Activated CD8-positive, alpha-beta memory T cell treated with anti-CD3 and anti-CD28 coated beads, Interleukin-2, amount 50 U/mL, for 48 hours (primary cell): ENCODE data around the gene GDPD5.
A peak's percentile ranks its signal among the peaks of the same experiment; 100 is the strongest.
"Not testable (repeated sequence)": the region's sequence is repeated elsewhere in the genome, so short reads cannot be mapped to it uniquely, and the experiment has no call there.

Experiments used
- DNase-seq: peaks from one replicate; pipeline ENCODE4 v3.0.0-alpha.2; 2020

GDPD5 gene

DNA sequence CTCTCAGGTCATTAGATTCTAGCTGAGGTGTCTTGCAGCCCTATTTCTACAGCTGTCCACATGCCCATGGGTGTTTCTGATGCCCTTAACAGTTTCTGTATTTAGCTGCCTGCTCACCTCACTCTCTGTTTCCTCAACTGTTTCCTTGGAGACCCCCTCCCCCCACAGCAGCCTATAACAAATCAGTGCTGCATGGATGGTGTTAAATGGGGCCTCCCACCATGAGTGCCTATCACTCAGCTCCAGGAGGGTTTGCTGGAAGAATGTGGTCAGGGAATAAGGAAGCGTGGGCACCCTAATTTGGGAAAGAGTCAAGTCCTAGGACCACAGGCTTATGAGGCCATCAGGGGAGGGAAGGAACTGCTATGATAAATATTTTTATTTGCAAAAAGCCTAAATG, 101.3 kb downstream of the GDPD5 start:
- no peak for DNase-seq

GRCh38 chr11:75423721-75424120, 102.0 kb downstream of the GDPD5 start:
- no peak for DNase-seq

DNA sequence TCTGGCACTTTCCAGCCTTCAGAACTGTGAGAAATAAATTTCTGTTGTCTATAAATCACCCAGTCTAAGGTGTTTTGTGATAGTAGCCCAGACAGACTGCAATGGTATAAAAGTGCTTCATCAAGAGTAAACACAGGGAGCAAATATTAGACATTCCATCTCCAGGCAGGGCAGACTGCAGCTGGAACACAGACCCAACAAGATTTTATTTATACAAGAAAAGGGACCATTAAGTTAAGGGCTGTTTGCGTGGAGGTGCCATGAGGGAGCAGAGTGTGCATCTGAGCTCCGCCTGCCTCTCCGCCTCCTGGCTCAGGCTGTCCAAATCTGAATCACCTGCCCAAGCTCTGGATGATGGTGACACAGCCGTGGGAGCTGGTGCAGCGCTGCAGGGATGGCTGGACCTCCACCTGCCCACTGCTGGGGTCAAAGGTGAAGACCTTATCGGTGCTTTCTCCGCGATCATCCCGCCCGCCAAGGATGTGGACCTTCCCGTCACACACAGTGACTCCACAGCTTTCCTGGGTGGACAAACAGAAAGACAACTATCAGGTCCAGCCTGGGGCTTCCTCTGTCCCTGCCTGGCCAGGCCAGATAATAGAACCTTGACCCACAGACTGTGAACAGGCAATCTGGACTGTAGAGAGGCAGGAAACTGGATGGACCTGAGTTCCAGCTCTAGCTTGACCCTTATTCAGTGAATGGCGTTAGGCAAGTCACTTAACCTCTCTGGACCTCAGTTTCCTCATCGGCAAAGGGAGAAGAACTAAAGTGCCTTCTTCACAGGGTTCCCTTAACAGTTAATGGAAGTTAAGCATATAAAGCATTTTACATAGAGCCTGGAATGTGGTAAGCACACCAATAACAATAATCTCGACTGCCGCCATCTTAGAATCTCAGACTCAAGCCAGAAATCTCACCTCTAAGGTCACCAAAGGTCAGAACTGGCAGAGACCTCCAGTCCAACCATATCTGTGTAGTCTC, 103.2 kb downstream of the GDPD5 start:
- DNase-seq, result no peak

GRCh38 chr11:75421902-75422247, 103.9 kb downstream of the GDPD5 start:
- no peak for DNase-seq

DNA sequence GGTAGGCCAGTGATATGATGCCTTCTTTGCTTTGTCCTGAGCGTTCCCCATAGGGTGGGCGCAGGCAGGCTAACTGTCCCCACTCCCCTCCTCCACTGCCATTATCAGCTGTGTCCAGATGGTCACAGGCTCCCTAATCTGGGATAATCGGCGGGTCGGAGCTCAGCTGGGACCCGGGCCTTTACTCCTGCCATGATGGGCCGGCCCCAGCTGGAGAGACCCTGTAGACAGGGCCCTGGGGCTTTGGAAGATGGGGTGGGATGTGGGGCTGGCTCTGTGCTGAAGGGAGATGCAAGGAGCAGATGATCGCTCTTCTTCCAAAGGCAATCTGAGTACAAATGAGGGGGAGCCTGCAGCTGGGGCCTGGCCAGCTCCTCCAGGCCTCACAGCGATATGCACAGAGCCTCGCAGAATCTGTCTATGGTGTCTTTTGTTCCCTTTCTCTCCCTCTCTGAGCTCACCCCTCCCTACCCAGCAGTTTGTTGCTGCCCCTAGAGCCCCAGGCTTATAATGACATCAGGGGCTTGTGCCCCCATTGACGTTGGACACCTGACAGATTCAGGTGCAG, 104.6 kb downstream of the GDPD5 start:
- DNase-seq, result no peak

DNA sequence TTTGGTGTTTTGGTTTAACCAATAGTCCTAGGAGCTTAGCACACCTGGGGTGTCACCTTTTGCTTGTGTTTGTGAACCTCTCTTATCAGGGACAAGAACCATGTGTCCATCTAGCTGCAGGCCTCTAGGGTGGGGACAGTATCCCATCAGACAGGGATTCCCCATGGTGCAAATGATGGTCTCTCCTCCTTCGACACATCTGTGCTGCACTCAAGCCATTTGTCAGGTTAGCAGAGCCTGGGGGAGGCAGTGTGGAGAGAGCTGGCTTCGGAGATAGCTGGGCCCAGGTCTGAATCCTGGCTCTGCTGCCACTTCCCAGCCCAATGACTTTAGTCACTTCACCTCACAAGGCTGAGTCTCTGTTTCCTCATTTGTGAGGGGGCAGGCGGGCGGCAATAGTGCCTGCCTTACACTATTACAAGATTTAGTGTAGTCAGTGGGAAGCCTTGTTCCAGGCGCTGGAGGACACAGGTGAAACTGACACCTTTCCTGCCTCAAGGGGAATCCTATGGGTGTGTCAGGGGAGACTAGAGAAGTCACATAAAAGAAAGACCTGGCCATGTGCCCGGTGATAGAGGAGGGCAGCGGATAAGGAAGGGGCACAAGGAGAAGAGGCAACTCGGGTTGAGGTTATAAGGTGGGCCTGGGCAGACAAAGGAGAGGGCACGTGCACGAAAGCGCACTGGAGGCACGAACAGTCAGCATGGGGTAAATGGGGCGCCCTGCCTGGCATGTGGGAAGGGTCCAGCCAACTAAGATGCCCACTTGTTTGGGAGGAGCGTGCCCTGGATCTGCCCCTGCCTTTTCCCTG, 105.3 kb downstream of the GDPD5 start:
- no peak for DNase-seq

DNA sequence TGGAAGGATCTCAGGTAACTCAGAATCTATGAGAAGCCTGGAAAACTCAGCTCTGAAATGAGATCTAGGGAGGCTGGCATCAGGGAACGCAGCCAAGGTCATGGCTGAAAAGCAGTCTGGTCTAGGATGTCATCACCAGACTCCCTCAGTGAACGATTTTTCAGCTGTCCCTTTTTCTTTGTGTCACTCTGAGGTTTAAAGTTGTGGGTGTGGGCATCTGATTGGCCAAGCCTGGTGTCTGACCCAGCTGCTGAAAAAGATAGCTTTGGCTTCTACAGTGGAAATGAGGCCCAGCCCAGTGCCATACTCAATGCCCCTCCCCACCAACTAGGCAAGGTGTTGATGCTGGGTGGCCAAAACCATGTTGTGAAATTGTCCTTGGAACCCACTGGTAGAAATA, 111.9 kb downstream of the GDPD5 start:
- DNase-seq, result no peak

GRCh38 chr11:75413146-75413545, 112.6 kb downstream of the GDPD5 start:
- not testable (repeated sequence) for DNase-seq

- not testable (repeated sequence) for DNase-seq
Measured at GRCh38 chr11:75409971-75410370, 115.8 kb downstream of the GDPD5 start.

DNA sequence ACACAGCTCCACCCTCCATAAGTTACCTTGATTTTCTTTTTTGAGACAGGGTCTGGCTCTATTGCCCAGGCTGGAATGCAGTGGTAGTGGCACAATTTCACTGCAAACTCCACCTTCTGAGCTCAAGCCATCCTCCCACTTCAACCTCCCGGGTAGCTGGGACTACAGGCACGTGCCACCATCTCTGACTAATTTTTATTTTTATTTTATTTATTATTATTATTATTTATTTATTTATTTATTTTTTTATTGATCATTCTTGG, 116.9 kb downstream of the GDPD5 start:
- no peak for DNase-seq

- no peak for DNase-seq
Measured at GRCh38 chr11:75406338-75406777, 119.4 kb downstream of the GDPD5 start.

DNA sequence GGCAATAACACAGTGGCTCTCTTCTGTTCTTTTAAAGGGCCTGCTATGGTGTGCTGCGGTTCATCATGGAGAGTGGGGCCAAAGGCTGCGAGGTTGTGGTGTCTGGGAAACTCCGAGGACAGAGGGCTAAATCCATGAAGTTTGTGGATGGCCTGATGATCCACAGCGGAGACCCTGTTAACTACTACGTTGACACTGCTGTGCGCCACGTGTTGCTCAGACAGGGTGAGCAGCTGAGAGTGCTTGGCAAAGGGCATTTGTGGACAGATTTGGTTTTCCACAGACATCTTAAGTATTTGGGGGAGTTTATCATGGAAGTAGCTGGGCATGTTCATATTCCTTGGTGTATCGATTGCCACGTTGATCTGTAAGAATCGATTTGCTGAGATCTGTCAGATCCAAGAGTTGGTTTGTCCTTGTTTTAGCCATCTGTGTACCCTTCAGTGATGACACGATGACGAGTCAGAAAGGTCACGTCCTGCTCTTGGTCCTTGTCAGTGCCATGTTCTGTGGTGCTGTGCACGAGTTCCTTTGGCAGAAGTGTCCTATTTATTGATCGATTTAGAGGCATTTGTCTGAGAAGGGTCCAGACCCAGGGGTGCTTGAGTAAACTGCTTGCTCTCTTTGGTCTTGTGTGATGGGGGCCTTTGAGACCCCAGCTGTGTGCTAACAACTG, 121.6 kb downstream of the GDPD5 start:
- DNase-seq, result no peak

DNA sequence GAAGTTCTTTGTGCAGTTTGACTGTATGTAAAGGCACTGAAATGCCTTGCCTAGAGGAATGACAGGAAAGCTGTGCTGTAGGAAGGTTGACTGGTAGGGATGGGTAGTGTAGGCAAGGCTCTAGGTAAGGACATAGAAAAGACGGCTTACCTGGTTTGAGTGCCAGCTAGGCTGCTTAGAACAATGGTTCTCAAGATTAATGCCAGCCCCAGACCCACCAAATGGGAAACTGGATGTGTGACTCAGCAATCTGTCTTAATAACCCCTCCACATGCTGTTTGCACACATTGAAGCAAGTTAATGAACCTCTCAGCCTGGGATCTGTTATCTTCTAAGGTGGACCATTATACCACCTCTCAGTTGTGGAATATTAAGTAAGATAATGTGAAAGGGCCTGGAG, 122.7 kb downstream of the GDPD5 start:
- no peak for DNase-seq

GRCh38 chr11:75402002-75402773, 123.6 kb downstream of the GDPD5 start:
- DNase-seq, result no peak

- no peak for DNase-seq
Measured at GRCh38 chr11:75400146-75400865, 125.4 kb downstream of the GDPD5 start.

DNA sequence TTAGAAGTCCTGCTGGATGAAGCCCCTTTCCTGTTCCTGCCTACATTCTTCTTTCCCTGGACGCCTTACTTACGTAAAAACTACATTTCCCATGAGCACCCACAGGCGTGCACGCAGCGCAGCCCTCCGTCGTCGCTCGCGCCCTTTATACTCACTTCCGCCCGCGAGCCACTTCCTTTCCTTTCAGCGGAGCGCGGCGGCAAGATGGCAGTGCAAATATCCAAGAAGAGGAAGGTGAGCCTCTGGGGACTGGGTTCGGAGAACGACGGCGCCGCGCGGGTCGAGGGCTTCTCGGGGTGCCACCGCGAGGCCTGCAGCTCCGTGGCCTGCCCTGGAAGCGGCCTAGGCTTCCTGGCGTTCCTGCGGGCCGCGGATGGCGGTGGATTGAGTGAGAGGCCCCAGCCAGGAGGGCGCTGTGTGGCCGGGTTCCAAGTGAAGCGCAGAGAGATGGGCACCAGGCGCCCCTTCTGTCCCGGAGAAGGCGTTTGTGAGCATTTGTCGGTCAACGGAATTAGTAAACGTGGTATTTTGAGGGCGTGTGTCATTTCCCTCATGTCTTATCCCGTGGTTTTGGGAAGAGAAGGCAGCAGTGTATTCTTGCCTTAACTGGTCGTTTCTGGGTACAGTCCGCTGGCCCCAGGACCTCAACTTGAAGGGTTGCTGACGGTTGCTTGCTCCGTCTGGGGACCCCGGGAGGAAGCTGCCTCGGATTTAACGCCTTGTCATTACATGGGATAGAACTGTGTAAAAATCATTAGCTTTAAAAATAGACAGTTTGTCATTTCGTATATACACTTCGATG, 126.2 kb downstream of the GDPD5 start, which contains the start of gene RPS3:
Gene RPS3 (plus strand): TSS at position 175 of the 802 bp plus-strand sequence. CDS start 30 bp downstream, at position 205.
- DNase-seq, result peak; percentile 93

DNA sequence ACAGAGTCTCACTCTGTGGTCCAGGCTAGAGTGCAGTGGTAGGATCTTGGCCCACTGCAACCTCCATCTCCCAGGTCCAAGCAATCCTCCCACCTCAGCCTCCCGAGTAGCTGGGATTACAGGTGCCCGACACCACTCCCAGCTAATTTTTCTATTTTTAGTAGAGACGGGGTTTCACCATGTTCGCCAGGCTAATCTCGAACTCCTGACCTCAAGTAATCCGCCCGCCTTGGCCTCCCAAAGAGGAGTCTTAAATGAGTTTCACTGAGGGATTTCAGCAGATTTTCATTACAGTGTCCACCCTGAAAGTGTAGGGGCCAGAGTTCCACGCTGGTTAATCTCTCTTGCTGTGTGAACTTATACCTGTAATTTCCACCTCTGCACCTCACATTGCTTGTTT, 126.8 kb downstream of the GDPD5 start:
- DNase-seq, result no peak

DNA sequence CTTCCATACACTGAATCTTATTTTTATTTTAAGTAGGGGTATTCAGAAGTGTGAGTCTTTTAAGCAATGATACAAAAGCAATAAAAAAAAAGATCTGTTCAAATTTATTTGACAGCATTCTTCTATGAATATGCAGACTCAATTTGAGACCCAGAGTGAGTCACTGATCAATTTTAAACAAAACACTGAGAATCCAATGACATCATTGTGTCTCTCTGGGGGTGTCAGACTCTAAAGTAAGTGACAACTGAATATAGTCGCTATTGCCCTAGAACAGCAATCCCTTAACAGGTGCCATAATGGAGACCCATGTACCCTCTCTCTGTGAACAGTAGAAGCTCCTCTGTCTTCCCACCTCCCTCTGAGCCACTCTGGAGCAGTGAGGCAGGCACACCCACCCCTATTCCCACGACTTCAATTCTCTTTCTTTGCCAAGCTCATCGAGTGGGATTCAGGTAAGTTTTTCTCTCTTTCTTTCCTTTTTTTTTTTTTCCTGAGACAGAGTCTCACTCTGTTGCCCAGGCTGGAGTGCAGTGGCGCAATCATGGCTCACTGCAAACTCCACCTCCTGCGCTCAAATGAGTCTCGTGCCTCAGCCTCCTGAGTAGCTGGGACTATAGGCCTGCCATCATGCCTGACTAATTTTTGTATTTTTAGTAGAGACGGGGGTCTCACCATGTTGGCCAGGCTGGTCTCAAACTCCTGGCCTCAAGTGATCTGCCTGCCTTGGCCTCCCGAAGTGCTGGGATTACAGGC, 131.5 kb downstream of the GDPD5 start:
- no peak for DNase-seq

- DNase-seq, result no peak
Measured at GRCh38 chr11:75389925-75390324, 135.8 kb downstream of the GDPD5 start.

GRCh38 chr11:75389276-75389605, 136.5 kb downstream of the GDPD5 start:
- DNase-seq, result no peak
